ENCODE data around the gene VEGFD.

Gene VEGFD

DNA sequence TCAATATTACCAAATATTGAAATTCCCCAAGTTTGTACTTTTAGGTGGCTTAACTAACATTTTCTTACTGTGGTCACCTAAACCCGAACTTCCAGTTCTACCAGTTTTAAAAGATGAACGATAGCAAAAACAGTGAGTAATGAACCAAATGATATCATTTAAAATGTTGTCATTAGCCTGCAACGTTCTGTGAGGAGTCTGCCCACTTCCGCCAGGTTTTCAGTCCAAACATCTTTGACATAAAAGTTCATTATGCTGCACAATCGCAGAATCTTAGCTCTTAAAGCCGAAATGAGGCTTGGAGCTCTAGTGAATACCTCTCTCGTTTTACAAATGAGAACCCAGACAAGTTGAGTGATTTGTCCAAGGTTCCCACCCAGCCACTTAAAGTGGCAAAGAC is 49.7 kb downstream of the VEGFD start:
- Histone ChIP-seq H3K27ac (ENCODE audit: low read length) (peak overlapping the region; percentile 46; the same call in 1 of the 2 replicates), H3K36me3 (replicated peaks; ENCODE audit: insufficient read depth, low read length) (no peaks in the 10 kb centered on the region), H4K20me1 (ENCODE audit: insufficient read depth, low read length) (no peaks in the 10 kb centered on the region), H3F3A (ENCODE audit: insufficient read depth, low read length) (no peaks in the 10 kb centered on the region), H2AFZ (ENCODE audit: low read length) (peak overlapping the region; percentile 53), H3K79me2 (ENCODE audit: low read length) (peaks cover 6% of the 10 kb centered on the region; the same call in 1 of the 2 replicates), H3K9ac (ENCODE audit: low read length) (peak overlapping the region; percentile 84), H3K9me3 (replicated peaks; ENCODE audit: insufficient read depth, low read length) (no peaks in the 10 kb centered on the region), H3K27me3 (replicated peaks; ENCODE audit: insufficient read depth, low read length) (no peaks in the 10 kb centered on the region), H3K9me2 (replicated peaks; ENCODE audit: insufficient read depth, low read length) (no peaks in the 10 kb centered on the region), H3K4me3 (ENCODE audit: low read length) (peak overlapping the region; percentile 83), H3K4me1 (ENCODE audit: low read length) (no peaks in the 10 kb centered on the region), H3K4me2 (ENCODE audit: low read depth, low read length) (peak overlapping the region; percentile 66)
- no peak for DNase-seq
- TF ChIP-seq, protein P1, sequence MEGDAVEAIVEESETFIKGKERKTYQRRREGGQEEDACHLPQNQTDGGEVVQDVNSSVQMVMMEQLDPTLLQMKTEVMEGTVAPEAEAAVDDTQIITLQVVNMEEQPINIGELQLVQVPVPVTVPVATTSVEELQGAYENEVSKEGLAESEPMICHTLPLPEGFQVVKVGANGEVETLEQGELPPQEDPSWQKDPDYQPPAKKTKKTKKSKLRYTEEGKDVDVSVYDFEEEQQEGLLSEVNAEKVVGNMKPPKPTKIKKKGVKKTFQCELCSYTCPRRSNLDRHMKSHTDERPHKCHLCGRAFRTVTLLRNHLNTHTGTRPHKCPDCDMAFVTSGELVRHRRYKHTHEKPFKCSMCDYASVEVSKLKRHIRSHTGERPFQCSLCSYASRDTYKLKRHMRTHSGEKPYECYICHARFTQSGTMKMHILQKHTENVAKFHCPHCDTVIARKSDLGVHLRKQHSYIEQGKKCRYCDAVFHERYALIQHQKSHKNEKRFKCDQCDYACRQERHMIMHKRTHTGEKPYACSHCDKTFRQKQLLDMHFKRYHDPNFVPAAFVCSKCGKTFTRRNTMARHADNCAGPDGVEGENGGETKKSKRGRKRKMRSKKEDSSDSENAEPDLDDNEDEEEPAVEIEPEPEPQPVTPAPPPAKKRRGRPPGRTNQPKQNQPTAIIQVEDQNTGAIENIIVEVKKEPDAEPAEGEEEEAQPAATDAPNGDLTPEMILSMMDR (IDR thresholded peaks at IDR 0.05; ENCODE audit: low read length), result no peak
- no peak for TF ChIP-seq EZH2 (optimal IDR thresholded peaks at IDR 0.05; ENCODE audit: low read depth, low read length)
- TF ChIP-seq EZH2phosphoT487 (IDR thresholded peaks at IDR 0.05; ENCODE audit: low read length), result no peak

DNA sequence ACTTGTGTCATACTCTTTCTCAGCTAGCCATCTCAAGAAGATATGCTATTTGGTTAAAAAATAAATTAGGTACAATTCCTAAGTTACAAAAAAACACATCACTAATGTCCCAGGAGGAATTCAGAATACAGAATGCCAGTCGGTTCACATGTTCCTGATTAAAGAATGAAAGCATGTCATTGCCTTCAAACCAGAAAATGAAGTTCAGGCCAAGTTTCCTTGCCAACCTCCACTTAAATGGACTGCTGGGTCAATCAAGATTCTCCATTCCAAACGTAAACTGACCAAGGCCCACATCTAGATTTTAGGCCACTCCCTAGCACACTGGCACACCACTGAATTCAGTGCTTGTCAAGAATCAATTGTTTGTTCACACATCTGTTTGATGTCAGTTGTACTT is 55.4 kb downstream of the VEGFD start:
- Histone ChIP-seq H3K79me2 (ENCODE audit: low read length) (no peaks in the 10 kb centered on the region), H3K27me3 (replicated peaks; ENCODE audit: insufficient read depth, low read length) (no peaks in the 10 kb centered on the region), H3K4me3 (ENCODE audit: low read length) (no peak overlapping the region), H3K4me1 (ENCODE audit: low read length) (no peaks in the 10 kb centered on the region), H3K9ac (ENCODE audit: low read length) (no peak overlapping the region), H3K4me2 (ENCODE audit: low read depth, low read length) (no peak overlapping the region), H2AFZ (ENCODE audit: low read length) (no peak overlapping the region), H3K27ac (ENCODE audit: low read length) (no peak overlapping the region), H3F3A (ENCODE audit: insufficient read depth, low read length) (no peaks in the 10 kb centered on the region), H3K9me2 (replicated peaks; ENCODE audit: insufficient read depth, low read length) (no peaks in the 10 kb centered on the region), H3K36me3 (replicated peaks; ENCODE audit: insufficient read depth, low read length) (no peaks in the 10 kb centered on the region), H3K9me3 (replicated peaks; ENCODE audit: insufficient read depth, low read length) (no peaks in the 10 kb centered on the region), H4K20me1 (ENCODE audit: insufficient read depth, low read length) (no peaks in the 10 kb centered on the region)
- TF ChIP-seq, protein P1 (IDR thresholded peaks at IDR 0.05; ENCODE audit: low read length), result no peak
- no peak for TF ChIP-seq EZH2 (optimal IDR thresholded peaks at IDR 0.05; ENCODE audit: low read depth, low read length)
- no peak for TF ChIP-seq EZH2phosphoT487 (IDR thresholded peaks at IDR 0.05; ENCODE audit: low read length)
- DNase-seq, result no peak

DNA sequence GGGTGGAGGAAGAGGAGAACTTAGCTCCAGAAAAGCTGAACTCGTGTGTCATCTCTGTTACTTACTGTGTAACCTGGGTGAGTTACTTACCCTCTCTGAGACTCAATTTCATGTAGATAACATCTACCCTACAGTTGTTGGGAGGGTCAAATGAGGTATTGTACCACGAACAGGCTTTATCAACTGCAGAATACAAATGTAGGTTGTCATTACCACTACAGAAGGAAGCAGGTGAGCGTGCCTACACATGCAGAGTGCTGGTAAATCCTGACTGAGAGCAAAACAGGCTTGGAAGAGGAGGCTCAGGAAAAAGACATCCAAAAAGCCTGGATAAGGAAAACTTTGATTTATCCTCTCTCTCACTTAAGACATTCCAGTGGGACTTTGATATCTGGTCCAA is 56.1 kb downstream of the VEGFD start:
- no peak overlapping the region for H2AFZ ChIP-seq (ENCODE audit: low read length)
- H3F3A ChIP-seq (ENCODE audit: insufficient read depth, low read length), result no peaks in the 10 kb centered on the region
- H3K4me3 ChIP-seq (ENCODE audit: low read length), result no peak overlapping the region
- H3K27me3 ChIP-seq (replicated peaks; ENCODE audit: insufficient read depth, low read length), result no peaks in the 10 kb centered on the region
- H3K9me2 ChIP-seq (replicated peaks; ENCODE audit: insufficient read depth, low read length), result no peaks in the 10 kb centered on the region
- no peak overlapping the region for H3K9ac ChIP-seq (ENCODE audit: low read length)
- no peak overlapping the region for H3K27ac ChIP-seq (ENCODE audit: low read length)
- DNase-seq, result no peak
- no peak overlapping the region for H3K4me2 ChIP-seq (ENCODE audit: low read depth, low read length)
- H3K36me3 ChIP-seq (replicated peaks; ENCODE audit: insufficient read depth, low read length), result no peaks in the 10 kb centered on the region
- TF ChIP-seq, protein P1 (IDR thresholded peaks at IDR 0.05; ENCODE audit: low read length), result no peak
- TF ChIP-seq EZH2 (optimal IDR thresholded peaks at IDR 0.05; ENCODE audit: low read depth, low read length), result no peak
- TF ChIP-seq EZH2phosphoT487 (IDR thresholded peaks at IDR 0.05; ENCODE audit: low read length), result no peak
- H4K20me1 ChIP-seq (ENCODE audit: insufficient read depth, low read length), result no peaks in the 10 kb centered on the region
- H3K79me2 ChIP-seq (ENCODE audit: low read length), result no peaks in the 10 kb centered on the region
- H3K9me3 ChIP-seq (replicated peaks; ENCODE audit: insufficient read depth, low read length), result no peaks in the 10 kb centered on the region
- no peaks in the 10 kb centered on the region for H3K4me1 ChIP-seq (ENCODE audit: low read length)
